LNCaP clone FGC (cell line): ENCODE measurements around the gene SLC15A2.

ENCODE experiments used
- DNase-seq: peaks from one replicate; pipeline ENCODE4 v3.0.0-alpha.2; 2011; ENCODE audit warnings: low read depth
- H3K4me3 ChIP-seq: 2 replicates; pipeline ENCODE4 v1.5.1; 2011; ENCODE audit warnings: mild to moderate bottlenecking, low read depth, low read length, control low read depth
- CTCF ChIP-seq: IDR thresholded peaks from 2 replicates; pipeline ENCODE4 v1.5.1; 2012; ENCODE audit warnings: mild to moderate bottlenecking; ENCODE audit not compliant: control insufficient read depth, insufficient read depth; ENCODE audit errors: extremely low read depth

The SLC15A2 gene

GRCh38 chr3:121869736-121870135 is 24.5 kb upstream of the SLC15A2 start:
- TF ChIP-seq CTCF, result no peak
- DNase-seq, result no peak
- H3K4me3 ChIP-seq, result no peak overlapping the region

- no peak for DNase-seq
- TF ChIP-seq CTCF, result no peak
These were observed 23.5 kb upstream of the SLC15A2 start for GRCh38 chr3:121870717-121871116.

GRCh38 chr3:121871430-121871829 is 22.8 kb upstream of the SLC15A2 start:
- TF ChIP-seq CTCF, result no peak
- no peak overlapping the region for H3K4me3 ChIP-seq
- no peak for DNase-seq

More at GRCh38 chr3:121870717-121871116, 23.5 kb upstream of the SLC15A2 start:
- H3K4me3 ChIP-seq, result no peak overlapping the region

GRCh38 chr3:121878411-121878810 is 15.8 kb upstream of the SLC15A2 start:
- DNase-seq, result no peak
- no peak overlapping the region for H3K4me3 ChIP-seq
- TF ChIP-seq CTCF, result no peak

GRCh38 chr3:121883507-121883906 is 10.7 kb upstream of the SLC15A2 start:
- H3K4me3 ChIP-seq, result no peak overlapping the region
- no peak for DNase-seq
- peak; percentile 46 for TF ChIP-seq CTCF

GRCh38 chr3:121885386-121885785 is 8.8 kb upstream of the SLC15A2 start:
- no peak for DNase-seq
- no peak overlapping the region for H3K4me3 ChIP-seq
- no peak for TF ChIP-seq CTCF

- no peak overlapping the region for H3K4me3 ChIP-seq
- no peak for DNase-seq
- TF ChIP-seq CTCF, result no peak
These were observed 920 bp downstream of the SLC15A2 start for GRCh38 chr3:121895121-121895520.
